ENCODE measurements around the gene TBC1D1.

The TBC1D1 gene

DNA sequence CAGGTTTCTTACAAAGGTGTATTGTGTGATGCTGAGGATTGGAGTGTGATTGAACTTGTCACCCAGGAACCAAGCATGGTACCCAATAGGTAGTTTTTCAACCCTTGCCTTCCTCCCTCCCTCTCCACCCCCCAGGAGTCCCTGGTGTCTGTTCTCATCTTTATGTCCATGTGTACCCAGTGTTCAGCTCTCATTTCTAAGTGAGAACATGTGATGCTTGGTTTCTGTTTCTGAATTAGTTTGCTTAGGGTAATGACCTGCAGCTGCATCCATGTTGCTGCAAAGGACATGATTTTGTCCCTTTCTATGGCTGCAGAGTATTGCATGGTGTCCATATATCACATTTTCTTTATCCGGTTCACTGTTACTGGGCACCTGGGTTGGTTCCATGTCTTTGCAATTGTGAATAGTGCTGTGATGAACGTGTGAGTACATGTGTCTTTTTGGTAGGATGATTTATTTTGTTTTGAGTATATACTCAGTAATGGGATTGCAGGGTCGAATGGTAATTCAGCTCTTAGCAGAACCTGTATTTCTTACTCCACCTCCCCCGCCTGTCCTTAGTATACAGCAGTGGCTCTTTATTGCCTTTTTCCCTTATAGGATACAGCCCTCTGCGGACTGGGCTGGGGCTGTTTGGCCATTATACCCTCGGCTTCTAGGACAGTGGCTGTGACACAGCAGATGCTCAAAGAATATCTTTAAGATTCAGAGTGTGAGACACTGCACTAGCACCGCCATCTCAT is 214.8 kb downstream of the TBC1D1 start:
- Histone ChIP-seq H3K9ac (ENCODE audit: low read length) (no peak overlapping the region), H3K27me3 (ENCODE audit: insufficient read depth, low read length) (no peaks in the 10 kb centered on the region), H3K9me2 (ENCODE audit: low read depth, low read length) (no peaks in the 10 kb centered on the region), H3K4me1 (ENCODE audit: insufficient read depth, low read length, severe bottlenecking) (no peaks in the 10 kb centered on the region), H3K4me2 (ENCODE audit: low read length) (no peak overlapping the region), H4K20me1 (ENCODE audit: insufficient read depth, low read length) (no peaks in the 10 kb centered on the region), H3K79me2 (ENCODE audit: insufficient read depth, low read length) (no peaks in the 10 kb centered on the region), H3K27ac (ENCODE audit: low read depth, low read length, poor library complexity, severe bottlenecking) (no peak overlapping the region), H3F3A (ENCODE audit: insufficient read depth, low read length) (no peaks in the 10 kb centered on the region), H3K4me3 (ENCODE audit: low read depth, low read length, poor library complexity, severe bottlenecking) (no peak overlapping the region), H3K9me3 (ENCODE audit: low read length) (no peaks in the 10 kb centered on the region), H3K36me3 (ENCODE audit: insufficient read depth, low read length) (peaks cover 92% of the 10 kb centered on the region), H2AFZ (ENCODE audit: low read length) (no peak overlapping the region)
- TF ChIP-seq, protein P1, sequence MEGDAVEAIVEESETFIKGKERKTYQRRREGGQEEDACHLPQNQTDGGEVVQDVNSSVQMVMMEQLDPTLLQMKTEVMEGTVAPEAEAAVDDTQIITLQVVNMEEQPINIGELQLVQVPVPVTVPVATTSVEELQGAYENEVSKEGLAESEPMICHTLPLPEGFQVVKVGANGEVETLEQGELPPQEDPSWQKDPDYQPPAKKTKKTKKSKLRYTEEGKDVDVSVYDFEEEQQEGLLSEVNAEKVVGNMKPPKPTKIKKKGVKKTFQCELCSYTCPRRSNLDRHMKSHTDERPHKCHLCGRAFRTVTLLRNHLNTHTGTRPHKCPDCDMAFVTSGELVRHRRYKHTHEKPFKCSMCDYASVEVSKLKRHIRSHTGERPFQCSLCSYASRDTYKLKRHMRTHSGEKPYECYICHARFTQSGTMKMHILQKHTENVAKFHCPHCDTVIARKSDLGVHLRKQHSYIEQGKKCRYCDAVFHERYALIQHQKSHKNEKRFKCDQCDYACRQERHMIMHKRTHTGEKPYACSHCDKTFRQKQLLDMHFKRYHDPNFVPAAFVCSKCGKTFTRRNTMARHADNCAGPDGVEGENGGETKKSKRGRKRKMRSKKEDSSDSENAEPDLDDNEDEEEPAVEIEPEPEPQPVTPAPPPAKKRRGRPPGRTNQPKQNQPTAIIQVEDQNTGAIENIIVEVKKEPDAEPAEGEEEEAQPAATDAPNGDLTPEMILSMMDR (IDR thresholded peaks at IDR 0.05; ENCODE audit: low read length), result no peak
- TF ChIP-seq EZH2 (IDR thresholded peaks at IDR 0.05; ENCODE audit: borderline replicate concordance, low read length), result no peak

DNA sequence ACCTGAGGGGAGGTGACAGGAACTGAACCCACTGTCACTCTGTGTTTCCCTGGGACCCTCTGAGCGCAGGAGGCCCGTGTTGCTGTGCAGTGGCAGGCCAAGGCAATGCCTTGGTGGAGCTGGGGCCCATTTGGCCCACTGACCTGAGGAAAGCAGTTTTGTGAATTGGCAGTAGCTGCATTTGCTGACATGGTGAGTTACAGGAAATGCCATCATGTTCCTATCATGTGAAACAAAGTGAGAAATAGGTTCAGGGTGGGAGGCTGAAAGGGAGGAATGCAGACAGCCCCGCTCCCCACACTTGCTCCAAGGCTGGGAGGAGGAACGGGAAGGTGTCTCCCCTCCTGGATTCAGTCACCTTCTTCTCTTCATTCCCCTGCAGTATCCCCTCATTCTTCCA is 215.4 kb downstream of the TBC1D1 start:
- Histone ChIP-seq H3K4me1 (ENCODE audit: insufficient read depth, low read length, severe bottlenecking) (no peaks in the 10 kb centered on the region), H3K9ac (ENCODE audit: low read length) (no peak overlapping the region), H3K4me2 (ENCODE audit: low read length) (no peak overlapping the region), H3K27me3 (ENCODE audit: insufficient read depth, low read length) (no peaks in the 10 kb centered on the region), H3K27ac (ENCODE audit: low read depth, low read length, poor library complexity, severe bottlenecking) (no peak overlapping the region), H2AFZ (ENCODE audit: low read length) (no peak overlapping the region), H3F3A (ENCODE audit: insufficient read depth, low read length) (no peaks in the 10 kb centered on the region), H3K9me3 (ENCODE audit: low read length) (no peaks in the 10 kb centered on the region), H3K4me3 (ENCODE audit: low read depth, low read length, poor library complexity, severe bottlenecking) (no peak overlapping the region), H3K9me2 (ENCODE audit: low read depth, low read length) (no peaks in the 10 kb centered on the region), H4K20me1 (ENCODE audit: insufficient read depth, low read length) (no peaks in the 10 kb centered on the region), H3K79me2 (ENCODE audit: insufficient read depth, low read length) (no peaks in the 10 kb centered on the region), H3K36me3 (ENCODE audit: insufficient read depth, low read length) (peaks cover 90% of the 10 kb centered on the region)
- TF ChIP-seq, protein P1 (IDR thresholded peaks at IDR 0.05; ENCODE audit: low read length), result no peak
- TF ChIP-seq EZH2 (IDR thresholded peaks at IDR 0.05; ENCODE audit: borderline replicate concordance, low read length), result no peak

DNA sequence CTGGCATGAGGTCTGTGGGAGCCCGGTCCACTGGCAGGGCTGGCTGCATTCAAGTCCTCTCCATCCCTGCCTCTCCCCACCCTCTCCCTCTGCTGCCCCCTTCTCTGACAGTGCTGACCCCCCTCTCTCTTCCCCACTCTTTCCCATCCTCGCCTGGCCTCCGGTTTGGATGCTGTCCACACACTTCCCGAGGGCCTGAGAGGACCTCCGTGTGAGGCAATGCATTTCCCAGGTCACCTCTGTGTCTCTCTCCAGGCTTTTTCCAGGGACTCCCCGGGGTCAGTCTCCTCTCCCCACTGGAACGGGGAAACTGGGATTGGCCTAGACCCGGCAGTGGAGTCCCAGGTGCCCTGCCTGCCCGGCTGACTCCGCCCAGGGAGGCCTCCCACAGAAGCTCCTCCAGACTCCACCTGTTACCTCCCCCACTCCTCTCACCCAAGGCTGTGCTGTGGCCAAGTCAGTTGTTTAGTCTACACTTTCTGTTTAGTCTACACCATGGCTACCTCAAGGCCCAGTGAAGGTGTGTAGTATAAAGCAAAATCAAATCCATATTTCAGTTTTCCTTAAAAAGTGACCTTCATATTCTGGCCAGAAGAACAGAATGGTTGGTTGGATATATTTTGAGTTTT is 216.1 kb downstream of the TBC1D1 start:
- Histone ChIP-seq H3K36me3 (ENCODE audit: insufficient read depth, low read length) (peaks cover 90% of the 10 kb centered on the region), H3K9ac (ENCODE audit: low read length) (no peak overlapping the region), H3K9me2 (ENCODE audit: low read depth, low read length) (no peaks in the 10 kb centered on the region), H3F3A (ENCODE audit: insufficient read depth, low read length) (no peaks in the 10 kb centered on the region), H3K4me1 (ENCODE audit: insufficient read depth, low read length, severe bottlenecking) (no peaks in the 10 kb centered on the region), H3K4me3 (ENCODE audit: low read depth, low read length, poor library complexity, severe bottlenecking) (no peak overlapping the region), H3K27ac (ENCODE audit: low read depth, low read length, poor library complexity, severe bottlenecking) (no peak overlapping the region), H4K20me1 (ENCODE audit: insufficient read depth, low read length) (no peaks in the 10 kb centered on the region), H3K9me3 (ENCODE audit: low read length) (no peaks in the 10 kb centered on the region), H3K4me2 (ENCODE audit: low read length) (no peak overlapping the region), H3K79me2 (ENCODE audit: insufficient read depth, low read length) (no peaks in the 10 kb centered on the region), H3K27me3 (ENCODE audit: insufficient read depth, low read length) (no peaks in the 10 kb centered on the region), H2AFZ (ENCODE audit: low read length) (no peak overlapping the region)
- TF ChIP-seq, protein P1 (IDR thresholded peaks at IDR 0.05; ENCODE audit: low read length), result no peak
- TF ChIP-seq EZH2 (IDR thresholded peaks at IDR 0.05; ENCODE audit: borderline replicate concordance, low read length), result no peak
